Stimulated activated CD8-positive, alpha-beta memory T cell treated with anti-CD3 and anti-CD28 coated beads, Interleukin-7, amount 100 ng/mL, for 48 hours (primary cell): ENCODE data around the gene TMEM203.
A peak's percentile ranks its signal among the peaks of the same experiment; 100 is the strongest.

Source experiments
- DNase-seq, 2 donors: peaks; one replicate each; pipeline ENCODE4 v3.0.0-alpha.2; 2020; ENCODE audit warnings: low read depth in 1 of 2; ENCODE audit errors: extremely low read depth in 1 of 2

TMEM203 gene

GRCh38 chr9:137230705-137231371 lies 25.4 kb upstream of the TMEM203 start, which contains the start of gene SLC34A3:
TSS of gene SLC34A3 (plus strand) at chr9:137230901. CDS start at chr9:137231703, 802 bp downstream.
- DNase-seq: no peak

GRCh38 chr9:137229903-137230704 lies 24.7 kb upstream of the TMEM203 start:
- DNase-seq: no peak

- DNase-seq: no peak
Measured at GRCh38 chr9:137228968-137229896, 23.8 kb upstream of the TMEM203 start.

- no peak for DNase-seq
Measured at GRCh38 chr9:137228506-137228967, 23.1 kb upstream of the TMEM203 start.

GRCh38 chr9:137227853-137228505 lies 22.5 kb upstream of the TMEM203 start:
- no peak for DNase-seq

GRCh38 chr9:137227054-137227852 lies 21.8 kb upstream of the TMEM203 start, which contains the start of gene RNF224:
TSS of gene RNF224 (plus strand) at chr9:137227502. CDS start at chr9:137228336, 834 bp downstream.
- peak; percentile 61 to 76 for DNase-seq

- DNase-seq: no peak
Measured at GRCh38 chr9:137226338-137227053, 21.0 kb upstream of the TMEM203 start.

GRCh38 chr9:137225699-137226331 lies 20.4 kb upstream of the TMEM203 start:
- no peak for DNase-seq

GRCh38 chr9:137224830-137225694 lies 19.6 kb upstream of the TMEM203 start, which contains the start of gene CYSRT1:
TSS of gene CYSRT1 (plus strand) at chr9:137225174. CDS start at chr9:137225622, 448 bp downstream.
- DNase-seq: no peak

GRCh38 chr9:137223078-137223970 lies 17.9 kb upstream of the TMEM203 start:
- DNase-seq: peak; percentile 97 to 98

GRCh38 chr9:137222190-137223077 lies 17.0 kb upstream of the TMEM203 start, which contains the start of gene RNF208:
TSS of gene RNF208 (minus strand) at chr9:137222240. CDS start at chr9:137221212, 1,028 bp downstream.
- DNase-seq: no peak

- no peak for DNase-seq
Measured at GRCh38 chr9:137221506-137222111, 16.2 kb upstream of the TMEM203 start.

GRCh38 chr9:137221095-137221505 lies 15.7 kb upstream of the TMEM203 start:
- no peak for DNase-seq

- DNase-seq: no peak
Measured at GRCh38 chr9:137220317-137221094, 15.1 kb upstream of the TMEM203 start.
